Islet of Langerhans (tissue), 1 donor: Measurements from ENCODE around the gene PIAS1.
"Not testable (repeated sequence)": the region's sequence is repeated elsewhere in the genome, so short reads cannot be mapped to it uniquely, and the experiment has no call there.

ENCODE experiments used
- FAIRE-seq: peaks from one replicate; lab custom pipeline; 2011; peaks lifted over from hg19 to GRCh38; lab: Jason Lieb, UNC

Gene PIAS1

GRCh38 chr15:68034719-68035293 lies 19.3 kb upstream of the PIAS1 start:
- no peak for FAIRE-seq

- no peak for FAIRE-seq
These were observed 15.9 kb upstream of the PIAS1 start for GRCh38 chr15:68038246-68038645.

GRCh38 chr15:68040144-68040543 lies 14.0 kb upstream of the PIAS1 start:
- no peak for FAIRE-seq

- FAIRE-seq = no peak
These were observed 11.8 kb upstream of the PIAS1 start for GRCh38 chr15:68042156-68042854.

DNA sequence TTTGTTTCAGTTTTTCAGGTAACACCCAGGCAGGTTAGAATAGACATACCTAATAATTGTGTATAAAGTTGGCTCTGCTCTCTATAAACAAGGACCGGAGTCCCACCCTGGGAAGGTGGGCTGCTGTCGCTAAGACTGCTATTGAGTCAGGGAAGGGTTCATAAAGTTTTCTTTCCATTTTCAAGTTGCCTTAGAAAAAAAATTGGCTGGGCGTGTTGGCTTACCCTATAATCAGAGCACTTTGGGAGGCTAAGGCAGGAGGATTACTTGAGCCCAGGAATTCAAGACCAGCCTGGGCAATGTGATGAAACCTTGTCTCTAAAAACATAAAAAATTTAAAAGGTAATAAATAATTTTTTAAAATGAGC lies 11.3 kb upstream of the PIAS1 start:
- FAIRE-seq = no peak

DNA sequence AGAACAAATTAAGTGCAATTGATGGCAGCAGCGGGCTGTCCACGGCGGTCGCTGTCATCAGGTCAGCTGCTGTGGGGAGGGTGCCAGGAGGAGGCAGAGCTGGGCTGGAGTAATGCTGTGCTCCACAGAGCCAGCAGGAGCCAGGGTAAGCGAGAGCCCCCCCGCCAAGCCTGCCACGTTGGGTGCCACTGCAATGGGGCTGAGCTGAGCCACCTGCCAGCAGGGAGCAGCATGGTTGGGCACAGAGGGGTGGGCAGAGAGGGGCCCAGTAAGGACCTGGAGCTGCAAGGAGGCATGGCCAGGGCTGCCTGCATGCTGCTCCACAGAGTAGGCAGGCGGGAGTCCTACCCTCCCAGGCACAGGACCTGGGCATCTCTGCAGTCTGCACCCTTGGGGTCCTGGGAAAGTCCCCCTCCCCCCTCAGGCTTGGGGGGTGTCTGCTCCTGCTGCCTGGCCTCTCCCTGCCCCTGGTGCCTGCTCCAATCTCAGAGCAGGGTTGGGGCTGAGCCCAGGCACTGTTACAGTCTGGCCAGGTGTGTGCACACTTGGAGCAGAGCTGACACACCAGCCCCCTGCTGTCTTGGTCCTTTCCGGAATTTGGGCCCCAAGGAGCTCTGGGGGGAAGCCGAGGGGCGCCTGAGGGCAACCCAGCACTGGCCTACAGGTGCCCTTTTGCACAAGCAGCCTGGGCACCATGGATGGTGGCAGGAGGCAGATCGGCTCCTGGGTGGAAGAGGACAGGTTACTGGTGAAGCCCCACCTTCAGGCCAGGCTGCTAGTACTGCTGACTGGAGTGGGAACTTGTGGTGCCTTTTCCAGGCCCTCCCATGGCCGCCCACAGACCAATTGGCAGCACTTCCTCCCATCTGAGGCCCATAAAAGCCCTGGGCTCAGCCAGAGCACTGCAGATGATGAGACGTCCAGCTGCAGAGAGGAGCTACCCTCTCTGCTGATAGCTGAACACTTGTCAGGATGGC lies 8.5 kb upstream of the PIAS1 start:
- FAIRE-seq = no peak

- no peak for FAIRE-seq
These were observed 6.3 kb upstream of the PIAS1 start for GRCh38 chr15:68047826-68048225.

- no peak for FAIRE-seq
These were observed 3.0 kb upstream of the PIAS1 start for GRCh38 chr15:68051109-68051508.

DNA sequence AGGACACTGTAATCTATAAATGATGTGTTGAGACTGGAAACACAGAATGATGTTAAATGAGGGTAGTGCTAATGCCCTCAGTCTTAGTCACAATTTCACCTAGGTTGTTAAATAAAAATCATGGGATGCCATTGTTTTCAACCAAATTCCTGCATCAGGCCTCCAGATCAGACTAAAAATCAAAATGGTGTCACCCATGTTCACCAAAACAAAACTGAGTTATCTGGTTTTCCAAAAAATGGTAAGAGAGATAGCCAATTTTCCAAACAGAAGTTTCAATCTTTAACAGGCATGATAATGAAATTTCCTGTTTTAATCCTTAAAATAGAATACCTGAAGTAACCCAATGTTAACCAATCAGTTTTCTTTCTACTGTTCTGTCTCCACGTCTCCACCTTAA lies 2.2 kb upstream of the PIAS1 start:
- FAIRE-seq = no peak

DNA sequence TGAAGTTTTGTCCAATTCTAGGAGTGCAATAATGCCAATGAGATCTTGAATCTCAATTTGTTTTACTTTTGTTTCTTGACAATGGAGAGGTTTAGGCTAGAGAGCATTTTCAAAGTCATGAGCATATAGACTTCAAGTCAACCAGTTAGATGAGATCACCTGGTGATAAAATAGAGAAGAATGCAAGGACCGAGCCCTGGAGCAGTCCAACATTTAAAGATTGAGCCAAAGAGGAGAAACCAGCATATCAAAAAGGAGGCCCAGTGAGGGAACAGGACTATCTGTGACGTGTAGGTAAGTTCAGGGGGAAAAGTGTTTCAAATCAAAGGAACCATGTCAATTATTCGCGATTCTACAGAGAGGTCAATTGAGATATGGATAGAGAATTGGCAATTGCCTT lies 1.7 kb upstream of the PIAS1 start:
- no peak for FAIRE-seq

- FAIRE-seq = no peak
These were observed 1.1 kb upstream of the PIAS1 start for GRCh38 chr15:68053001-68053400.

GRCh38 chr15:68054628-68055223 lies 611 bp downstream of the PIAS1 start:
- FAIRE-seq = no peak

DNA sequence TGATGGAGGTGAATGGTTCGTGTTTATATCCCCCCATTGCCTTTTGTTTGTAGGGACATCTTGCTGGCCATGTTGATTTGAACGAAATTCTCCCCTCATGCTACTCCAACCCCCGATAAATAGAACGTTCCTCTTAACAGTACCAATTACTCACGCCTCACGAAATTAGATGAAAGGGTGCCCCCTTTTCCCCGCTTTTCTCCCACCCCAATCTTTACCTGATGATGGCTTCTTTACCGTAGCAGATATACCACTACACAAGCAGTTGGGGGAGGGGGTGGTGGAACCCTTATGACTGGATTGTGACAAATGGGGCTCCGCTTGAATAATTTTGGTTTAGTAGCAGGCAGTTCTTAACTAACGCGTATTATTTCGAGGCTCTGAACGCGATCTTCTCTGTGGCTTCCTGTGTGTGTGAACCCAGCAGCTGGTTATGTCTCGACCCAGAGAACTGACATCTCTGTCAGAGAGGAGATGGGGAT lies 1.1 kb downstream of the PIAS1 start:
- FAIRE-seq = peak; percentile 69

GRCh38 chr15:68056097-68056865 lies 2.2 kb downstream of the PIAS1 start:
- FAIRE-seq = no peak

DNA sequence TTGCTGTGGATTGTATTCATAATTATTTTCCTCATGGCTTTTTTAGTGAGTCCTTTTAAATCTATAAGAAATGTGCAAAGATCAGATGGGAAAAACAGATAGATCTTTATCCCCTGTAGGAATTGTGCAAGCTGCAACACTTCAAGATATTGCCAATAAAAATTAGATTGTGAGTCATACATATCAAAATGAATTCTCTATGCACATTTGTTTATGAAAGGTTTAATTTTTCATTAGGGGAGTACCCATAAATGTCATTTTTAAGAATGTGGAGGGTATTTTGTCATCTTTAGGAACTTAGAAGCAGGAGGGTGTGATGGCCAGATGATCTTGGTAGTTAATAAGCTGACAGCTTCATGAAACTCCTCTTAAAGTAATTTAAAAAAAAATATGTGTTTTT lies 2.9 kb downstream of the PIAS1 start:
- FAIRE-seq = peak; percentile 13

- FAIRE-seq = no peak
These were observed 3.6 kb downstream of the PIAS1 start for GRCh38 chr15:68057758-68058157.

GRCh38 chr15:68058970-68059369 lies 4.9 kb downstream of the PIAS1 start:
- FAIRE-seq = not testable (repeated sequence)

GRCh38 chr15:68059630-68060029 lies 5.5 kb downstream of the PIAS1 start:
- no peak for FAIRE-seq

DNA sequence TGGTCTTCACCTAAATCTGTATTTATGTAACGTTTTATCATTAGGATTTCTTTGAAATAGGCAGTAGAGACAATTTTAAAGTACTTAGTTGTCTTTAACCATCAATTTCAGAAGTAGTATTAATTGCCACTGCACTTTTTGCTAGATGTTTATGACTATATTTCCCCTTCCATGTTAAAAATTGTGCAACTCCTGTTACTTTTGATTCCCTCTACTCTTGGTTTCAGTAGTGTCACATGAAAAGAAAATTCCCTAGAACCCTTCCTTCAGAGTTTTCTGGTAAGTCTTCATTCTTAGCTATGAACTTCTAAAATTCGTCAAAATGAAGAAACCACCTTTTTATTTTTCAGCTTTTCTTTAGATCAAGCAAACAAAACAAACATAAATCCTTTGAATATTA lies 7.1 kb downstream of the PIAS1 start:
- no peak for FAIRE-seq

- no peak for FAIRE-seq
These were observed 7.5 kb downstream of the PIAS1 start for GRCh38 chr15:68061602-68062001.

GRCh38 chr15:68062214-68062613 lies 8.1 kb downstream of the PIAS1 start:
- no peak for FAIRE-seq

DNA sequence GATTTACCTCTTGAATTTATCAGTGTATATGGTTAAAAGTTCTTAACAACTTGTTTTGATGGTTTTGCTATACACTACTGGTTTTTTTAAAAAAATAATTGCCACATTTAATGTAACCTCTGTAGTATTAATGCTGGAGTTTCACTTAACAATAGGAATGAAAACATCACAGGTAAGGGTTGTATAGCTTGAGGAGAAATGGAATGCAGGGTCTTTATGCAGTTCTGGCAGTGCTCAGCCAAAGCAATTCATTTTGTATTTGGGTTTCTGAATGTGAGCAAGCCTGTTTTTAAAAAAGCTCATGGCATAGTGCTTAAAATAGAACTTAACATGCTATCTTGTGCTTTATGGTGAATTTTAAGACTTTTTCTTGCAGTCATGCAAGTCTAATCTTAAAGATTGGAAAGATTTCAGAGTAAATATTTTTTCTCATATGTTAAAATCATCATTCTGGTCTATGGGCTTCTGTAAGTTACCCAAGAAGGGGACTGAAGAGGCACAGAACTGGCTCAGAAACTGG lies 8.9 kb downstream of the PIAS1 start:
- no peak for FAIRE-seq
